ENCODE results near the gene MYLK. TPM values are rescaled to one million over a fixed set of nuclear protein-coding genes. Genes with fewer than 3 reads are reported as not detected.
"Not testable (repeated sequence)": the region's sequence is repeated elsewhere in the genome, so short reads cannot be mapped to it uniquely, and the experiment has no call there.

MYLK gene
- total RNA-seq, 1 donor from 2014 or later = 0.26 TPM

DNA sequence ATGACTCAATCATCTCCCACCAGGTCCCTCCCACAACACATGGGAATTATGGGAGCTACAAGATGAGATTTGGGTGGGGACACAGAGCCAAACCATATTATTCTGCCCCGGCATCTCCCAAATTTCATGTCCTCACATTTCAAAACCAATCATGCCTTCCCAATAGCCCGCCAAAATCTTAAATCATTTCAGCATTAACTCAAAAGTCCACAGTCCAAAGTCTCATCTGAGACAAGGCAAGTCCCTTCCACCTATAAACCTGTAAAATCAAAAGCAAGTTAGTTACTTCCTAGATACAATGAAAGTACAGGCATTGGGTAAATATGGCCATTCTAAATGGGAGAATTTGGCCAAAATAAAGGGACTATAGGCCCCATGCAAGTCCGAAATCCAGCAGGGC lies 6.0 kb upstream of the MYLK start:
- Mint-ChIP-seq H3K9me3 (peaks cover 12% of the 10 kb centered on the region), H3K27me3 (peaks cover 27% of the 10 kb centered on the region)
- H3K4me1 Mint-ChIP-seq; H3K4me3 Mint-ChIP-seq; H3K36me3 Mint-ChIP-seq (ENCODE audit: low read depth); DNase-seq; intact Hi-C loops (cut with micrococcal nuclease); H3K27ac Mint-ChIP-seq: not testable (repeated sequence)

DNA sequence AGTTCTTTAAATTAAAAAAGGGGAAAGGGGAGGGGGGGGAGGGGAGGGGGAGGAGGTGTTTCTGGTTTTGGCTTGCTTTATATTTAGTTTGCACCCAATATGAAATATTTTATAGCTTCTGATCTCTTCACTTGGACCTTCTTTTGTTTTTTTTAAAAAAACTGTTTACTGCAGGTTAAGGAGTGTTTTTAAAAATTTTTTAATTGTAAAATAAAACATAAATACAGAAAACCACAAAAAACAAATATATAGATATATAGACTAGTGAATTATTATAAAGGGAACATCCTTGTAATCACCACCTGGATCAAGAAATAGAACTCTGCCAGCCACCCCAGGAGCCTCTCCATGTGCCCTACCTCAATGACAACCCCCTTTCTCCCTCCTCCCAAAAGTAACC lies 861 bp upstream of the MYLK start:
- intact Hi-C loops (cut with micrococcal nuclease) = loop anchor here (5.0 kb wide), 1 partner anchor 298 kb away; the partner anchor contains the start of gene HACD2

DNA sequence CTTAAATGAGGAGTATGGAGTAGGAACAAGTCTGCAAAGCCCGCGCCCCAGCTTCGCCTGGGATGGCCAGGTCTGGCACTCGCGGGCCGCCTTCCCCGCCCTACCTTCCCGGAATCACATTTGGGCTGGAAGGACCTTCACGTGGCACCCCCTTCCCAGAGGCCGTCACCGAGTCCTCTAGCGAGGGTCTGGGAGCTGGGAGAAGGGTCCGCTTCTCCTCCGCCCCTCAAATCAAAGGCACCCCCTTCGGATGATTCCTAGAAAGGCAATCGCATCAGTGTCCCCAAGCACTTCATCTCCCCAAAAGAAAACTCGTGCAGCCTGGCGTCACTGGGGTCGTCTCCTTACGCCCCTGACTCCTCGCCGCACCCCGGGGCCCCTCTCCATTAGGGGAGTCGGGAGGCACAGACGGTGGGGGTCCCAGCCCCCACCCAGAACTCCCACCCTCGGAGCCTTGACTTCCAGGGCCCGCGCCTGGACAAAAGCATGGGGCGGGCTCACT lies 380 bp downstream of the MYLK start:
- no peak overlapping the region for H3K27ac Mint-ChIP-seq
- intact Hi-C loops (cut with micrococcal nuclease) = loop anchor here (1.0 to 5.0 kb wide), 2 partner anchors 78 to 296 kb away; partner anchors contain the start of genes CCDC14 and HACD2
- H3K27me3 Mint-ChIP-seq = peaks cover 56% of the 10 kb centered on the region
- no peak for DNase-seq
- peaks cover 16% of the 10 kb centered on the region for H3K4me1 Mint-ChIP-seq
- H3K36me3 Mint-ChIP-seq (ENCODE audit: low read depth) = no peaks in the 10 kb centered on the region
- H3K9me3 Mint-ChIP-seq = no peaks in the 10 kb centered on the region
- H3K4me3 Mint-ChIP-seq = peak overlapping the region; percentile 54

More for the DNA sequence above, 861 bp upstream of the MYLK start:
- Mint-ChIP-seq H3K27ac (no peak overlapping the region), H3K9me3 (no peaks in the 10 kb centered on the region), H3K4me1 (peaks cover 16% of the 10 kb centered on the region), H3K27me3 (peaks cover 58% of the 10 kb centered on the region), H3K4me3 (no peak overlapping the region), H3K36me3 (ENCODE audit: low read depth) (no peaks in the 10 kb centered on the region)
- no peak for DNase-seq

DNA sequence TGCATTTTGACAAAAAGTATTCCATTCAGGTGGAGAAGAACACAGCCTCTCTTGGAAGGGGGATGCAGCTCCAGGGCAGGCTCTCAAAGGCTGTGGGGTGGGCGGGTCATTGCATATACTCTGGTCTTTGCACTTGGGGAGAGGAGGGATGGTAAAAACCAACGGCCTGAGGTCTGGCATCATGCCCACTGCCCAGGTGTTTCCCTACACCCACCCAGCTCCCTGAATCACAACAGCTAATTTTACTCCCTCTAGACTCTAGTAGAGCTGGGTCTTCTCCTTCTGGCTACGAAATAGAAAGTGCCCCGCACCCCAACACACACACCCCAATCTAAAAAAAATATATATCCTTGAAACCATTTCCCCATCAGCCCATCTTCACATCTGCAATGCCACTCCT lies 1.0 kb downstream of the MYLK start:
- peak; percentile 53 for DNase-seq
- intact Hi-C loops (cut with micrococcal nuclease) = loop anchor here (1.0 to 5.0 kb wide), 2 partner anchors 78 to 296 kb away; partner anchors contain the start of genes CCDC14 and HACD2
- Mint-ChIP-seq H3K36me3 (ENCODE audit: low read depth) (no peaks in the 10 kb centered on the region), H3K9me3 (no peaks in the 10 kb centered on the region), H3K4me3 (peak overlapping the region; percentile 54), H3K27me3 (peaks cover 51% of the 10 kb centered on the region), H3K4me1 (peaks cover 16% of the 10 kb centered on the region), H3K27ac (no peak overlapping the region)

DNA sequence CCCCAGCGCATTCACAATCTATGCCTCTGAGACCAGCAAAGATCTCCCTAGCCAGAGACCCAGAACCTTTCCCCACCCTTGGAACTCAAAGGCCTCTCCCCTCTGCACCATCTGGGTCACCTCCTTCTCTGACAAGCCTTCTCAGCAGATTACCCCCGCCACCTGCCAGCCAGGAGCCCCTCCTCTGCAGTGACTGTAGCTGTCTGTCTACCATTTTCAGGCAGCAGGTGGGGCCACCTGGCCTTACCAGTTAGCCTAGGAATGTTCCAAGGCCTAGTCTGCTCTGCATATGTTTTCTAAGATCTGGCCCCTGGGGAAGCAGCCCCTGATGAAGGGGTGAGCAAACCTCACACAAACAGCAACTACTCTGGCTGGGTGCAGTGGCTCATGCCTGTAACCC lies 2.4 kb downstream of the MYLK start:
- Mint-ChIP-seq H3K36me3 (ENCODE audit: low read depth) (no peaks in the 10 kb centered on the region), H3K4me1 (peaks cover 16% of the 10 kb centered on the region), H3K9me3 (no peaks in the 10 kb centered on the region), H3K4me3 (no peak overlapping the region), H3K27me3 (peaks cover 48% of the 10 kb centered on the region), H3K27ac (no peak overlapping the region)
- intact Hi-C loops (cut with micrococcal nuclease) = loop anchor here (5.0 kb wide), 1 partner anchor 294 kb away; the partner anchor contains the start of gene HACD2
- peak; percentile 48 for DNase-seq

DNA sequence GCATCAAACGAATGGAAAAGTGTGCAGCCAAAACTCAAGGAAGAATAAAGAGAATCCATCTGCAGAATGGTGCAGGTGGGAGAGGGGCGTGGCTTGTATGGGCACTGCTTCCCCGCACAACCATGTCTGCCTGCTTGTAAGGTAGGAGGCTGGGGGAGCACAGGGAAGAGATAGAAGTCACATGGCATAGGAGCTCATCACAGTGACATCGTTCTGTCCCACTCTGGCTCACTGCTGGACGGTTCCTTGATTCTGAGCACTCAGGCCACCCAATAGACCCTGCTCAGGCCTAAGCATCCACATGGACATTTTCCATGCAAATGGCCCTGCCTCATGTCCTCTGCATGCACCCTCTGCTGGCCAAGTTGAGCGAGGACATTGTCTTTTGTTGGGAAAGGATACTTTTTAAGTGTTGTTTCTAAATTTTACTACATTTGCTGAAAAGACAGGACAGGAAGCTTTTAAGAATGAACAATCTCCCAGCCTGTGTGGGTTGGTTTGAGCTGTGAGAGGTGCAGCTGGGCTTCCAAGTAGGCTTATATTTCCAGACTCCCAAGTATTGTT lies 3.1 kb downstream of the MYLK start:
- Mint-ChIP-seq H3K27ac (no peak overlapping the region), H3K36me3 (ENCODE audit: low read depth) (no peaks in the 10 kb centered on the region), H3K27me3 (peaks cover 47% of the 10 kb centered on the region), H3K4me3 (no peak overlapping the region), H3K9me3 (no peaks in the 10 kb centered on the region), H3K4me1 (peaks cover 16% of the 10 kb centered on the region)
- DNase-seq = peak; percentile 52
- intact Hi-C loops (cut with micrococcal nuclease) = loop anchor here (5.0 kb wide), 1 partner anchor 294 kb away; the partner anchor contains the start of gene HACD2

DNA sequence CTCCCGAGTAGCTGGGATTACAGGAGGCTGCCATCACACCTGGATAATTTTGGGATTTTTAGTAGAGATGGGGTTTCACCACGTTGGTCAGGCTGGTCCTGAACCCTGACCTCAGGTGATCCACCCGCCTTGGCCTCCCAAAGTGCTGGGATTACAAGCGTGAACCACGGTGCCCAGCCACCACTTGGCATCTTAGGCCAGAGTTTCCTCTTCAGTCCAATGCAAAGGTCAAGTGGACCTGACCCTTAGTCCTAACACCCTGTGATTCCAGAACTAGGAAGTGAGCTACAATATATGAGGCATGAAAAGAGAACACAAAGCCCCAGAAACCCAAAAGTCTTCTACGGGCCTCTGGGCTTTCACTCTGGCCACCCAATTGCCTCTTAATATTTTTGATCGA lies 5.3 kb downstream of the MYLK start:
- H3K27me3 Mint-ChIP-seq = peaks cover 45% of the 10 kb centered on the region
- no peaks in the 10 kb centered on the region for H3K36me3 Mint-ChIP-seq (ENCODE audit: low read depth)
- intact Hi-C loops (cut with micrococcal nuclease) = no loop called here
- peaks cover 9% of the 10 kb centered on the region for H3K4me1 Mint-ChIP-seq
- no peak overlapping the region for H3K27ac Mint-ChIP-seq
- H3K4me3 Mint-ChIP-seq = no peak overlapping the region
- H3K9me3 Mint-ChIP-seq = no peaks in the 10 kb centered on the region
- peak; percentile 41 for DNase-seq

DNA sequence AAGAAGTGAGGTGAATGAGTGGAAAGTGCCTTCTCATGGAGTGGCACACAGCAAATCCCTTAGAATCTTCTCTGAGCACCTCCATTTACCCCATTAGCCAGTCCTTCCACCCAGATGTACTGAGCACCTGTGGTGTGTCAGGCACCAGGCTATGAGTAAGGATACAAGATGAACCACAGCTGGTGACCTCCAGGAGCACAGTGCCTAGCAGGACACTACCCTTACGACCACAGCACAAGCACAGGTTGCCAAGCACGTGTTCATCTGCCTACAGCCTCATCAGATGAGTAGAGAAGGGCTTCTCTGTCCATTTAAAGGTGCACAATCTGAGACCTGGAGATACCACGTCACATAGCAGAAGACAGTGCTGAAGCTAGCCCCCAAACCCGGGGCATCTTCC lies 6.2 kb downstream of the MYLK start:
- Mint-ChIP-seq H3K9me3 (no peaks in the 10 kb centered on the region), H3K27ac (no peak overlapping the region), H3K4me3 (no peak overlapping the region), H3K27me3 (peaks cover 41% of the 10 kb centered on the region), H3K4me1 (peaks cover 2% of the 10 kb centered on the region), H3K36me3 (ENCODE audit: low read depth) (no peaks in the 10 kb centered on the region)
- intact Hi-C loops (cut with micrococcal nuclease) = no loop called here
- DNase-seq = peak; percentile 46

DNA sequence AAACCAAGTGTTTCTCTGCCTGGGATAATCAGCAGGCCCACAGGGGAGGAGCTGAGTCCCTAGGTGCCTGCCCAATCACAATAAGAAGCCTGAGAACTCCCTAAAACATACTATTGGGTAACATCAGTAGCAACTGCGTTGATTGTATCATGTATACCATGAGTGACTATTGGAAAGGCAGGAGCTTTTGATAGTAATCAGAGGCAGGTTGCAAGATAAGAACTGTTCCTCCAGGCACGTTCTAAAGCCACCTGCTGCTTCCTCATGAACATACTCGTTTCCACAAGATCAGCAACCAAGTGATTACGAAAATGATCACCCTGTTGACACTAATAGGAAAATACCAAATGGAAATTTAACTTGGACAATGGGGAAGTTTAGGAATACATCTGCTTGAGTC lies 6.7 kb downstream of the MYLK start:
- no peaks in the 10 kb centered on the region for H3K36me3 Mint-ChIP-seq (ENCODE audit: low read depth)
- H3K27ac Mint-ChIP-seq = no peak overlapping the region
- intact Hi-C loops (cut with micrococcal nuclease) = no loop called here
- H3K4me3 Mint-ChIP-seq = no peak overlapping the region
- no peaks in the 10 kb centered on the region for H3K9me3 Mint-ChIP-seq
- peaks cover 36% of the 10 kb centered on the region for H3K27me3 Mint-ChIP-seq
- peak; percentile 38 for DNase-seq
- no peaks in the 10 kb centered on the region for H3K4me1 Mint-ChIP-seq

DNA sequence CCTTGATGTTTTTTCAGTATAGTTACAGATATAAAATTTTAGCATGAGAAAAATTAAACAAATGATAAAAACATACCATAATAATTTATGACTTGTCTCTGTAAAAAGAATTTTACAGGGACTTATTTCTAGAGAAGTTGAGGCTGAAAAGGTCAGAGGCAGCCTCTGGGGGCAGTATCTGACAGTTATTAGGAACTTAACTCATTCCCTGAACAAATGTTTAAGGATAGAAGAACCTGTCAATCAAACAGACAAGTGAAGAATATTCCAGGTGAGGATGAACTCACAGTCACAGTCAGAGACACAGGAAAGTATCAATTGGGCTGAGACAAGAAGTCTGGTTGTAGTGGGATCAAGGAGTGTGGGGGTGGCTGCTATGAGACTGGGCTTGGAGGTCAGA lies 7.3 kb downstream of the MYLK start:
- H3K36me3 Mint-ChIP-seq (ENCODE audit: low read depth) = no peaks in the 10 kb centered on the region
- H3K4me3 Mint-ChIP-seq = no peak overlapping the region
- DNase-seq = peak; percentile 32
- intact Hi-C loops (cut with micrococcal nuclease) = no loop called here
- H3K27ac Mint-ChIP-seq = no peak overlapping the region
- H3K4me1 Mint-ChIP-seq = no peaks in the 10 kb centered on the region
- peaks cover 33% of the 10 kb centered on the region for H3K27me3 Mint-ChIP-seq
- no peaks in the 10 kb centered on the region for H3K9me3 Mint-ChIP-seq

DNA sequence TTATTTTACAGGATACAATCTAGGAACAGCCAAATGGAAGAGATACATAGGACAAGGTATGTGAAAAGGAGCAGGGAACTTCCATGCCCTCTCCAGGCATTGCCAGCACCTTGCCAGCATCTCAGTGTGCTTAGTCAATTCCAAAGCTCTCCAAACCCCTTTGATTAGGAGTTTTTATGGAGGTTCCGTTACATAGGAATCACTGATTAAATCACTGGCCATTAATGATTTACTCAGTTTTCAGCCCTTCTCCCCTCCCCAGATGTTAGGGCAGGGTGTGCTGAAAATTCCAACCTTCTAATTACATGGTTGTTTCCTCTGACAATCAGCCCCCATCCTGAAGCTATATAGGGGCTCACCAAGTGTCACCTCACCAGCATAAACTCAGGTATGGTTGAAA lies 11.5 kb downstream of the MYLK start:
- Mint-ChIP-seq H3K4me1 (no peaks in the 10 kb centered on the region), H3K36me3 (ENCODE audit: low read depth) (no peaks in the 10 kb centered on the region), H3K4me3 (no peak overlapping the region), H3K9me3 (no peaks in the 10 kb centered on the region), H3K27ac (no peak overlapping the region), H3K27me3 (peaks cover 24% of the 10 kb centered on the region)
- no peak for DNase-seq
- intact Hi-C loops (cut with micrococcal nuclease) = no loop called here

DNA sequence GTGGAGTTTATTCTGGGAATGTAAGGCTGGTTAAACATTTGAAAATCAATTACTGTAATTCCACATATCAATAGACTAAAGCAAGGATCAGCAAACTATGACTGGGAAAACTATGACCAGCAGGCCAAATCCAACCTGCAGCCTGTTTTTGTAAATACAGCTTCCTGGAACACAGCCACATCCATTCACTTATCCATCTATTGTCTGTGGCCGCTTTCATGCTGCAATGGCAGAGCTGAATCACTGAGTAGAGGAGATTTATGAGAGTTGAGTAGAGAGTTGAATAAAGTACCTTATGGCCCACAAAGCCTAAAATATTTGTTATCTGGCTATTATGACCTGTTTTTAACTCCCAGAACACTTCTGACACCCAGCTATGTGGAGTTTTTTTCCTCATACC lies 12.2 kb downstream of the MYLK start:
- H3K27me3 Mint-ChIP-seq = peaks cover 22% of the 10 kb centered on the region
- H3K27ac Mint-ChIP-seq = no peak overlapping the region
- intact Hi-C loops (cut with micrococcal nuclease) = no loop called here
- no peak overlapping the region for H3K4me3 Mint-ChIP-seq
- no peaks in the 10 kb centered on the region for H3K4me1 Mint-ChIP-seq
- no peaks in the 10 kb centered on the region for H3K9me3 Mint-ChIP-seq
- no peaks in the 10 kb centered on the region for H3K36me3 Mint-ChIP-seq (ENCODE audit: low read depth)
- DNase-seq = no peak

DNA sequence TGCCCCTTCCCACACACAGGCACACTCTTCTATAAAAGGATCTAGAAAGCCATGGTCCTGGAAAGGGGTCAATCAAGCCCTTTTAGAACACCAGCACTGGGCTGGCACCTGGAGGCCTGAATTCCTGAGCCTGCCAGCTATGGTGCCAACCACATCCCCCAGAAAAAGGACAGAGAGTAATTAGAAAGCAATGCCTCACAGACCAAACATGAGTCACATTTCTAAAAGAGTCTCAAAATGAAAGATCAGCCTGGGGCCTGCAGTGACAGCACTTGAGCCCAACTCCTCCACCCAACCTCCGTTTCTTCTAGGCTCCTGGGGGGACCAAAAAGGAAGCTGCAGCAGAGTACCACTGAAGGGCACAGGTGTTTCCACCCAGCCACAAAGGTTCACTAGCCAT lies 14.1 kb downstream of the MYLK start:
- Mint-ChIP-seq H3K4me3 (no peak overlapping the region), H3K4me1 (no peaks in the 10 kb centered on the region), H3K27ac (no peak overlapping the region), H3K9me3 (no peaks in the 10 kb centered on the region), H3K27me3 (peaks cover 15% of the 10 kb centered on the region), H3K36me3 (ENCODE audit: low read depth) (no peaks in the 10 kb centered on the region)
- DNase-seq = peak; percentile 45
- intact Hi-C loops (cut with micrococcal nuclease) = no loop called here

DNA sequence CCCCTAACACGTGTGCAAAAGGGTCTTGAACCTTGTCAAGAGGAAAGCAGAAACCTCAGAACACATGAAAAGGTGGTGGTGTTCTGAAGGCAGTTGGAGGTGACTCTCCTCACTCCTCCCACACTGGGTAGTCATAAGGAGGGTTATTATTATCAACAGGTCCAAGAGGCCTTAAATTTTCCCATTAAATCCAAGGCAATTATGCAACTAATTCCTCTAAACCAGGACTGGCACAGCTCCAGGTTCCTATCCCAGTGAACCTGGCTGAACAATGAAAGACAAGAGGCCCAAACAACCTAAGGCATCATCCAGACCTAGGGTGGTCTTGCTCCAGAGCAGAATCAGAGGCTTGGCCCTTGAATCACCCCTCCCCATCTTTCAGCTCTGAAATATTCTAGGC lies 15.0 kb downstream of the MYLK start:
- Mint-ChIP-seq H3K36me3 (ENCODE audit: low read depth) (no peaks in the 10 kb centered on the region), H3K27ac (no peak overlapping the region), H3K4me3 (no peak overlapping the region), H3K9me3 (no peaks in the 10 kb centered on the region), H3K27me3 (peaks cover 8% of the 10 kb centered on the region), H3K4me1 (no peaks in the 10 kb centered on the region)
- intact Hi-C loops (cut with micrococcal nuclease) = no loop called here
- peak; percentile 43 for DNase-seq

DNA sequence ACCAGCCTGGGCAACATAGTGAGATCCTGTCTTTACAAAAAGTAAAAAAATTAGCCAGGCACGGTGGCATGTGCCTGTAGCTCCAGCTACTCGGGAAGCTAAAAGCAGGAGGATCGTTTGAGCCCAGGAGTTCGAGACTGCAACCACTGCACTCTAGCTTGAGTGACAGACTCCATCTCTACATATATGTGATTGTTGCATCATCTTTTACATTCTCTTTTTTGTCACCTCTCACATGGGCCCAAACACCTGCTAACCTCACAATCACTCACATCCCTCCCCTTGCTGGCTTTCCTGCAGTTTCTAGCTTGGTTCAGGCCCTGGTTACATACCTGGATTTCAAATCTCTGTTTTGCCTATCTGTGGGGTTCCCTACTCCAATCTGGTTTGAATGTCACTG lies 19.4 kb downstream of the MYLK start:
- no peaks in the 10 kb centered on the region for H3K36me3 Mint-ChIP-seq (ENCODE audit: low read depth)
- no peaks in the 10 kb centered on the region for H3K27me3 Mint-ChIP-seq
- H3K4me1 Mint-ChIP-seq = no peaks in the 10 kb centered on the region
- no peak overlapping the region for H3K27ac Mint-ChIP-seq
- no peak for DNase-seq
- H3K9me3 Mint-ChIP-seq = no peaks in the 10 kb centered on the region
- intact Hi-C loops (cut with micrococcal nuclease) = no loop called here
- H3K4me3 Mint-ChIP-seq = no peak overlapping the region

All from activated CD4-positive, alpha-beta T cell treated with anti-CD3 and anti-CD28 coated beads, Interleukin-2, amount 10 ng/mL, durations not matched to agents 24 days and 14 days (primary cell).